Measurements from ENCODE around the gene ACOX2. TPM values are rescaled to one million over a fixed set of nuclear protein-coding genes. Genes with fewer than 3 reads are reported as not detected.

The ACOX2 gene
- total and polyA plus RNA-seq, 2 of the 13 experiments (the other 11 are each of a cell fraction or from before 2014, with no cell fraction given), result 42.6 to 98.5 TPM

DNA sequence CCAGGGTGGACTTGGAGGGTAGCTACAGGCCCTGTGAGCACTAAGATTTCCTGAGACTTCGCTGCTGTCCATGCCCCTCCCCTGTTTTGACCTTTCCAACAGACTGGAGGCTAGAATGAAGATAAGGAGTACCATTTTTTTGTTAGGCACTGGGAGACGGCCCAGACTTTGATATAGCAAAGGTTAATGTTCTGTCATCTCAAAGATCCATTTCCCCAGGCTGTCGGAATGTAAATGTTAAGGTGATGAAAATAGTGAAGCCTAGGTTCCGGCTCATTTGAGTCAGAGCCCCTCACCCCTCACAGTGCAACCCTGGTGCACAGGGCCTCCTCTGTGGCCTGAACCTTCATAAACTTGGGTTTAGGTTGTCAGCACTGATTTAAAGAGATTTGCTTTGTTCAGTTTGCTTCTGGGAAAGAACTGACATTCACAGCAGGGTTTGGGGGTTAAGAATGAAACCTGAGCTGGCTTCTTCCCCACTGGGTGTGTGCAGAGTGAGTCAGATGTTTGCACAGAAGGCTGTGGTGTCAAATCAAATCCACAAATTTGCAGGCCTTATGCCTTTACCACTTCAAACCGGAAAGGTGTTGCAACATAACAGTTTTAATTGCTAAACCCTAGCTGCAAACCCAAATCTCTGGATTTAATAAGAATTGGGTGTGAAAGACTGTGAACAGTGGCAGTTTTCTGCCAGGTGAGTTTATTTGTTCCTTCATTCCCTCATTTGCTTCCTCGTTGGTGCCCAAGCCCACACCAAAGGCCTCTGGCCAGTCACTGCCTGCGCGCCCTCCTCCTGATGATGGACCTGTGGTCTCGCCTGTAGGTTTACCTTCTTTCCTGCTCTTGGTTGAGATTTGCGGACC lies 65.7 kb downstream of the ACOX2 start (continued):
- peak; percentile 69 for TF ChIP-seq SALL1 (CRISPR knock-in tag; IDR thresholded peaks at IDR 0.05)
- TF ChIP-seq ZNF232 (CRISPR knock-in tag; IDR thresholded peaks at IDR 0.05; ENCODE audit: borderline replicate concordance), result peak; percentile 88; the same call in 1 of the 2 replicates
- no peak for TF ChIP-seq STAT5B (CRISPR knock-in tag; IDR thresholded peaks at IDR 0.05)
- TF ChIP-seq ZBTB7A (CRISPR knock-in tag; IDR thresholded peaks at IDR 0.05), result peak; percentile 27; the same call in 1 of the 2 replicates
- TF ChIP-seq YEATS2 (CRISPR knock-in tag; IDR thresholded peaks at IDR 0.05; ENCODE audit: borderline replicate concordance), result 0 out of 2 replicates have a peak, but pooled peaks have one; percentile 30
- peak; percentile 64; the same call in 1 of the 2 replicates for TF ChIP-seq ARNTL (CRISPR knock-in tag; IDR thresholded peaks at IDR 0.05)
- TF ChIP-seq, protein P1, sequence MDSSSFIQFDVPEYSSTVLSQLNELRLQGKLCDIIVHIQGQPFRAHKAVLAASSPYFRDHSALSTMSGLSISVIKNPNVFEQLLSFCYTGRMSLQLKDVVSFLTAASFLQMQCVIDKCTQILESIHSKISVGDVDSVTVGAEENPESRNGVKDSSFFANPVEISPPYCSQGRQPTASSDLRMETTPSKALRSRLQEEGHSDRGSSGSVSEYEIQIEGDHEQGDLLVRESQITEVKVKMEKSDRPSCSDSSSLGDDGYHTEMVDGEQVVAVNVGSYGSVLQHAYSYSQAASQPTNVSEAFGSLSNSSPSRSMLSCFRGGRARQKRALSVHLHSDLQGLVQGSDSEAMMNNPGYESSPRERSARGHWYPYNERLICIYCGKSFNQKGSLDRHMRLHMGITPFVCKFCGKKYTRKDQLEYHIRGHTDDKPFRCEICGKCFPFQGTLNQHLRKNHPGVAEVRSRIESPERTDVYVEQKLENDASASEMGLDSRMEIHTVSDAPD (CRISPR knock-in tag; IDR thresholded peaks at IDR 0.05), result peak; percentile 67
- TF ChIP-seq ONECUT2 (CRISPR knock-in tag; IDR thresholded peaks at IDR 0.05), result 0 out of 2 replicates have a peak, but pooled peaks have one; percentile 29
- TF ChIP-seq ZNF549 (CRISPR knock-in tag; IDR thresholded peaks at IDR 0.05), result no peak
- peak; percentile 23; the same call in 1 of the 2 replicates for TF ChIP-seq TAF1 (CRISPR knock-in tag; IDR thresholded peaks at IDR 0.05)
- TF ChIP-seq ZNF652 (CRISPR knock-in tag; IDR thresholded peaks at IDR 0.05; ENCODE audit: borderline replicate concordance, low read depth), result peak; percentile 77; the same call in 1 of the 2 replicates
- peak; percentile 100 for TF ChIP-seq TBX2 (CRISPR knock-in tag; IDR thresholded peaks at IDR 0.05; ENCODE audit: borderline replicate concordance)
- peak; percentile 62; the same call in 1 of the 2 replicates for TF ChIP-seq ZNF205 (CRISPR knock-in tag; IDR thresholded peaks at IDR 0.05)
- TF ChIP-seq, protein P2, sequence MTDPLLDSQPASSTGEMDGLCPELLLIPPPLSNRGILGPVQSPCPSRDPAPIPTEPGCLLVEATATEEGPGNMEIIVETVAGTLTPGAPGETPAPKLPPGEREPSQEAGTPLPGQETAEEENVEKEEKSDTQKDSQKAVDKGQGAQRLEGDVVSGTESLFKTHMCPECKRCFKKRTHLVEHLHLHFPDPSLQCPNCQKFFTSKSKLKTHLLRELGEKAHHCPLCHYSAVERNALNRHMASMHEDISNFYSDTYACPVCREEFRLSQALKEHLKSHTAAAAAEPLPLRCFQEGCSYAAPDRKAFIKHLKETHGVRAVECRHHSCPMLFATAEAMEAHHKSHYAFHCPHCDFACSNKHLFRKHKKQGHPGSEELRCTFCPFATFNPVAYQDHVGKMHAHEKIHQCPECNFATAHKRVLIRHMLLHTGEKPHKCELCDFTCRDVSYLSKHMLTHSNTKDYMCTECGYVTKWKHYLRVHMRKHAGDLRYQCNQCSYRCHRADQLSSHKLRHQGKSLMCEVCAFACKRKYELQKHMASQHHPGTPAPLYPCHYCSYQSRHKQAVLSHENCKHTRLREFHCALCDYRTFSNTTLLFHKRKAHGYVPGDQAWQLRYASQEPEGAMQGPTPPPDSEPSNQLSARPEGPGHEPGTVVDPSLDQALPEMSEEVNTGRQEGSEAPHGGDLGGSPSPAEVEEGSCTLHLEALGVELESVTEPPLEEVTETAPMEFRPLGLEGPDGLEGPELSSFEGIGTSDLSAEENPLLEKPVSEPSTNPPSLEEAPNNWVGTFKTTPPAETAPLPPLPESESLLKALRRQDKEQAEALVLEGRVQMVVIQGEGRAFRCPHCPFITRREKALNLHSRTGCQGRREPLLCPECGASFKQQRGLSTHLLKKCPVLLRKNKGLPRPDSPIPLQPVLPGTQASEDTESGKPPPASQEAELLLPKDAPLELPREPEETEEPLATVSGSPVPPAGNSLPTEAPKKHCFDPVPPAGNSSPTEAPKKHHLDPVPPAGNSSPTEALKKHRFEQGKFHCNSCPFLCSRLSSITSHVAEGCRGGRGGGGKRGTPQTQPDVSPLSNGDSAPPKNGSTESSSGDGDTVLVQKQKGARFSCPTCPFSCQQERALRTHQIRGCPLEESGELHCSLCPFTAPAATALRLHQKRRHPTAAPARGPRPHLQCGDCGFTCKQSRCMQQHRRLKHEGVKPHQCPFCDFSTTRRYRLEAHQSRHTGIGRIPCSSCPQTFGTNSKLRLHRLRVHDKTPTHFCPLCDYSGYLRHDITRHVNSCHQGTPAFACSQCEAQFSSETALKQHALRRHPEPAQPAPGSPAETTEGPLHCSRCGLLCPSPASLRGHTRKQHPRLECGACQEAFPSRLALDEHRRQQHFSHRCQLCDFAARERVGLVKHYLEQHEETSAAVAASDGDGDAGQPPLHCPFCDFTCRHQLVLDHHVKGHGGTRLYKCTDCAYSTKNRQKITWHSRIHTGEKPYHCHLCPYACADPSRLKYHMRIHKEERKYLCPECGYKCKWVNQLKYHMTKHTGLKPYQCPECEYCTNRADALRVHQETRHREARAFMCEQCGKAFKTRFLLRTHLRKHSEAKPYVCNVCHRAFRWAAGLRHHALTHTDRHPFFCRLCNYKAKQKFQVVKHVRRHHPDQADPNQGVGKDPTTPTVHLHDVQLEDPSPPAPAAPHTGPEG (CRISPR knock-in tag; IDR thresholded peaks at IDR 0.05), result peak; percentile 73; the same call in 1 of the 2 replicates
- TF ChIP-seq RNF2 (conservative IDR thresholded peaks at IDR 0.05; ENCODE audit: low read depth), result no peak
- TF ChIP-seq HDAC2 (CRISPR knock-in tag; IDR thresholded peaks at IDR 0.05), result peak; percentile 97
- peak; percentile 81 for TF ChIP-seq FOXP1 (IDR thresholded peaks at IDR 0.05)
- TF ChIP-seq FOXP1 (CRISPR knock-in tag; IDR thresholded peaks at IDR 0.05), result peak; percentile 73
- no peak for TF ChIP-seq MAZ (IDR thresholded peaks at IDR 0.05; ENCODE audit: borderline replicate concordance, low read depth, low read length)
- TF ChIP-seq MAZ (CRISPR knock-in tag; IDR thresholded peaks at IDR 0.05; ENCODE audit: low read depth), result peak; percentile 49; the same call in 1 of the 2 replicates
- peak; percentile 100 for TF ChIP-seq SIX4 (CRISPR knock-in tag; IDR thresholded peaks at IDR 0.05)
- peak; percentile 75; the same call in 1 of the 2 replicates for TF ChIP-seq RFXAP (CRISPR knock-in tag; IDR thresholded peaks at IDR 0.05; ENCODE audit: borderline replicate concordance)
- TF ChIP-seq TBX3 (IDR thresholded peaks at IDR 0.05; ENCODE audit: borderline replicate concordance), result peak; percentile 99
